DMS 273 treated with DMSO at 0.1 percent for 48 hours (cell line): ENCODE data around the gene OXLD1.

Experiments used
- DNase-seq: peaks from one replicate; lab custom pipeline; 2025; lab: John Stamatoyannopoulos, UW

Gene OXLD1

DNA sequence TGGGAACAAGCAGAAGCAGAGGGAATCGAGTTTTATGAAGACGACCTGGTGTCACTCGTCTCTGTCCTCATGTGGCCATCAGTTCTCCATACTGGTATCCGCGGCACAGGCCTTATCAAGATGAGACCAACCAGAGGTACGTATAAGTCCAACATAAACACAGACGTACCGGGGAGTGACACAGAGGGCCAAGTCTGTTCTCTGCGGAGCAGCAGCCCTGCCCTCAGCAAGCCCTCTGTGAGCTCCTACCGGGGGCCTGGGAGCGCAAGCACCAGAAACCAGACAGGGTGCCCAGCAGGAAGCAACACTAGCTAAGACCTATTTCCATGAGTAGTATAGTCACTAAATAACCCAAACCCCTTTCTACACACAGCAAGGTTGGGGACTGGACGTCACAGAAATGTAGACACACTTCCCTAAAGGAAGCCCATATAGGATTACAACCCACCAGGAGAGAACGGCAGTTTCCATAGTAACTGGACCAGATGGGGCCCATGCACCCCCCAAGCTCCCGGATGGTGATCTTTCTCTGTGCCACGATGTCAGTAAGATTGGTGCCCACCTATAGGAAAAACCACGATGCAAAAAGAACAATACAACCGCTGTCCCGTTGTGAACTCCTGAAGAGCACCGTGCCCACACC lies 16.3 kb upstream of the OXLD1 start:
- no peak for DNase-seq

DNA sequence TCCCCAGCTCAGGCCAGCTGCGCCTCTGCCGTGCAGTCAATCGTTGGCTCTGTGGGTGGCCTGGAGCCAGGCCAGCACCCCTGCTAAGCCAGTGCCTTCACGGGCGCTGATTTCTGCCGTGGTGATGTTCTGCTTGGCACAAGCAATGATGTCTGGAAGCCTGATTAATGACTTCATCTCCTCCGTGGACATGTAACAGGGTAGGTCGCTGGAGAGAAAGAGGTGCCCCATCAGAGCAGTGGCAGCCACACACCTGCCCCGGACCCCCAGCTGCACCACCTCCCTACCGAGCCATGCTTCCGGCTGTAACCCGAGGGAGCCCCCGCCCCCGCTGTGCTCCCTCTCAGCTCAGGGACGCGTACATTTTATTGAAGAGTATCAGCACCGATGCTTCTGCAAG lies 15.3 kb upstream of the OXLD1 start:
- no peak for DNase-seq

DNA sequence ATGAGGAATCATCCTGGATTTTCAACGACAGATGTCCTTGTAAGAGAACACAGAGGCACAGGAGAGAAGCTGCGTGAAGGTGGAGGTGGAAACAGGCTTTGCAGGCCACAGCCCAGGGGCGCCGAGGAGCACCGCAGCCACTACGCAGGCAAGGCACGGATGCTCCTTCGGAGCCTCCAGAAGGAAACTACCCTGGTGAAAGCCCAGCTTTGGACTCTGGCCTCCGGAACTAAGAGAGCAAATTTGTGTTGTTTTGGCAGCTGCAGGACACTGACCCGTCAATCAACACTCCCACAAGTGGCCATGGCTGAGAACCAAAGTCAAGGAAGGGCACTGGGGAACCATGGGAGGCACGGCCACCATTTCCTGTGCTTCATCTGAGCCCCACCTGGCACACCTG lies 13.7 kb upstream of the OXLD1 start:
- no peak for DNase-seq

DNA sequence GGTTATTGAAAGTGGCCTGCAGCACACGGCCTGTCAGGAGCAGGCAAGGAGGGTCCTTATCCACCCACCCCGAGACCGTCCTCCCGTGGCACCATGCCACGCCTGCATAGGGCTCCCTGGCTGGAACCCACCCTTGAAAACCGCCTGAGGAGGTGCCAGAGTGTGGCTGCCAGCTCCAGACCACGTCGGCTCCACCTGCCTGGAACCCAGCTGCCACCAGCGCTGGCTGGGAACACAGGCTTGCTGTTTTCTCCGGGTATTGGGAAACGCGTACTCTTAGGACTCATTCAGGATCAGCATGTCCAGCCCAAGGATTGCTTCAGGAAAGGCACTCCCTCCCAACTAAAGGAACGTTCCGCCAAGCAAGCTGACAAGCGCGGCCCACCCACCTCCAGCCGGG lies 10.5 kb upstream of the OXLD1 start:
- DNase-seq = no peak

DNA sequence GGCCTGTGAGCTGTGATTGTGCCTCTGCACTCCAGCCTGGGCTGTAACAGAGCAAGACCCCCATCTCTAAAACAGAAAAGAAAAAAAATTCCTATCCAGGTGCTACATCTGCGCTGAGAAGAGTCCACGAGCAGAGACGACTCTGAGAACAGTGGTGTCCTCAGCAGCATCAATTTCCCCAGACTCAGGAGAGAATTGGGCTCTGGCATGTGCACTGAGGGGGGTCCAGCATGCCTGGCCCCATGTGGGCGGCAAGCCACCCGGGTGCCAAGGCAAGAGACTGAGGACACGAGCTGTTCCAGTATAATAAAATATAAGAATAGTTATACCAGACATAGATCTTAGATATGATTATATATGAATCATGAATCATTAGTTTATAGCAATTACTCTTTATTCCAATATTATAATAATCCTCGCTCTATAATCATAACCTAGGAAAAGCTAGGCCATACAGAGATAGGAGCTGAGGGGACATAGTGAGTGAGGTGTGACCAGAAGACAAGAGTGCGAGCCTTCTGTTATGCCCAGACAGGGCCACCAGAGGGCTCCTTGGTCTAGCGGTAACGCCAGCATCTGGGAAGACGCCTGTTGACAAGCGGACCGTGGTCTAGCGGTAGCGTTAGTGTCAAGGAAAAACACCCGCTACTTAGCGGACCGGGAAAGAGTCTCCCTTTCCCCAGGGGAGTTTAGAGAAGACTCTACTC lies 9.3 kb upstream of the OXLD1 start:
- peak; percentile 26 for DNase-seq

DNA sequence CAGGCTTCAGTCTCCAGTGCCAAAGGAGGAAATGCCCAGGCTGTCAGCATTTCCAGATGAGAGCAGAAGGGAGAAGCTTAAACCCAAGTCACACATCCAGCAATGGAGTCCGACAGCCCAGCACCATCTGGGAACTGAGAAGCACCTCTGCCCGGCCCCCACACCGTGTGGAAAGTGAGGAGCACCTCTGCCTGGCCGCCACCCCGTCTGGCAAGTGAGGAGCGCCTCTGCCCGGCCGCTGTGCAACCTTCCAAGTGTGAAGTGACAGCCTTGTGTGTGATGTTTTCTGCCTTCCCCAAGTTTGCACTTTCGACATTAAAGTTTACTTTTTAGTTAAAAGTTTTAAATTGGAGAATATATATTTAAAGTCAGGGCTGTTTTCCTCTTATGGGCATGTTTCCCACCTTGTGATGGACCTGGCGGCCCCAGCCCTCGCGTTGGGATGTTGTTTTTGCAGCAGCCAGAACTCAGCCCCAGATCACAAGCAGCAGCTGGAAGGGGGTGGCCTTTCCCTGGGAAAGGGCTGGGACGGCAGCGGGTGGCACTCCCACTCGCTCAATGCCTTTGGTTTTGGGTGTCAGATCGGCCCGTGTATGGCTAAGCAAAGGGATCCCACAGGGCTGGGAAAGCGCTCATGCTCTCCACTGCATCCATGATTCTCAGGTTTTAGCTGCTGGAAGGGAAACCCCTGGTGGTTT lies 7.3 kb upstream of the OXLD1 start:
- no peak for DNase-seq

DNA sequence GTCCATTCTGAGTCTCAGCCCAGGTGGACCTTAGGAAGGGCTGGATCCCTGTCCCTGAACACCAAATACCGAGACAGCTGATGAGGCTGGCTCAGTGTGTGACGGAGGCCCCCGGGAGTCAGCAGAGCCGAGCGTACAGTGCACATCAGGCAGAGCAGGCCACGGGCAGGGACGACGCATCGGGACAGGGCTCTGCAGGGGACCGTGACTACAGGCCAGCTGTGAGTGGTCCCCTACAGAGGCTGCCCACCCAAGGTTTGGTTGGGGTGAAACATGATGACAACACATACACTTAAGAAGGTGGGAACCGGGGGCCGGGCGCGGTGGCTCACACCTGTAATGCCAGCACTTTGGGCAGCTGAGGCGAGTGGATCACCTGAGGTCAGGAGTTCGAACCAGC lies 6.5 kb upstream of the OXLD1 start:
- no peak for DNase-seq

DNA sequence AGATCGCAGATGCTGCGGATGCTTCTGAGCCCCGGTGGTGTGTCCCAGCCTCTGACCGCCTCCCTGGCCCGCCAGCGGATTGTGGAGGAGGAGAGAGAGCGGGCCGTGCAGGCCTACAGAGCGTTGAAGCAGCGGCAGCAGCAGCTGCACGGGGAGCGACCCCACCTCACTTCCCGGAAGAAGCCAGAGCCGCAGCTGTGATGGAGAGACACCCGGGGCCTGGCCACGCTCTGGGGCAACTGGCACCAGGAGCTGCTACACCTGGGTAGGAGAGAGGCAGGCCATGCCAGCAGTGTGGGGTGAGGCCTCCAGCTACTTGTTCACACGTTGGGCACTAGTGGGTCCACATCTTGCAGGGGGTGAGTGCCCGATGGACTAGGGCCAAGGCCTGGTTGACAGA lies 6.1 kb upstream of the OXLD1 start:
- DNase-seq = no peak

DNA sequence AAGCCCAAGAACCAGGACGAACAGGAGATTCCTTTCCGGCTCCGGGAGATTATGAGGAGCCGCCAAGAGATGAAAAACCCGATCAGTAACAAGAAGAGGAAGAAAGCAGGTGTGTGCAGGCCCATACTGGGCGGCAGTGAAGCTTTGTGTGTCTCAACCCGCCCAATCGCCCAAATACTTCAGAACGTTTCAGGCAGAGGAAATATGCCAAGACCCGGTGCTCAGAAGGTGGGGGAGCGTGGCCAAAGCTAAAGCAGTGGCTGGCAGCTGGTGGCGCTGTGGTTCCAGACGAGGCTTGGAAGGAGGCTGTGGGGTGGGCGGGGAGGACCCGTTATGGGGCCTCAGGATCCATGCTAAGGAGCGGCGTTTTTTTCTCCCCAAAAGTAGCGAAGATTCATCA lies 1.3 kb upstream of the OXLD1 start:
- DNase-seq = no peak

DNA sequence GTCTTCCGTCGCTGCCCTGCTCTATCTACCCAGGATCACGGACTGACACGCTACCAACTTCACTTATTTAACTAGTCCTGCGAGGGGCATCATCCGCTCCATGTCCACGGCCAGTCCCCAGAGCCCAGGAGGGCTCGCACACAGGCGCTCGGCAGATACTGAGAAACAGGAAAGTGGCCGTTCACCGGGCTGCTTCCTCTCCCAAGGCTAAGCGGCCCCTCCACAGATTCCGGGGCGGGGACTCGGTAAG lies 388 bp downstream of the OXLD1 start:
- DNase-seq = no peak

DNA sequence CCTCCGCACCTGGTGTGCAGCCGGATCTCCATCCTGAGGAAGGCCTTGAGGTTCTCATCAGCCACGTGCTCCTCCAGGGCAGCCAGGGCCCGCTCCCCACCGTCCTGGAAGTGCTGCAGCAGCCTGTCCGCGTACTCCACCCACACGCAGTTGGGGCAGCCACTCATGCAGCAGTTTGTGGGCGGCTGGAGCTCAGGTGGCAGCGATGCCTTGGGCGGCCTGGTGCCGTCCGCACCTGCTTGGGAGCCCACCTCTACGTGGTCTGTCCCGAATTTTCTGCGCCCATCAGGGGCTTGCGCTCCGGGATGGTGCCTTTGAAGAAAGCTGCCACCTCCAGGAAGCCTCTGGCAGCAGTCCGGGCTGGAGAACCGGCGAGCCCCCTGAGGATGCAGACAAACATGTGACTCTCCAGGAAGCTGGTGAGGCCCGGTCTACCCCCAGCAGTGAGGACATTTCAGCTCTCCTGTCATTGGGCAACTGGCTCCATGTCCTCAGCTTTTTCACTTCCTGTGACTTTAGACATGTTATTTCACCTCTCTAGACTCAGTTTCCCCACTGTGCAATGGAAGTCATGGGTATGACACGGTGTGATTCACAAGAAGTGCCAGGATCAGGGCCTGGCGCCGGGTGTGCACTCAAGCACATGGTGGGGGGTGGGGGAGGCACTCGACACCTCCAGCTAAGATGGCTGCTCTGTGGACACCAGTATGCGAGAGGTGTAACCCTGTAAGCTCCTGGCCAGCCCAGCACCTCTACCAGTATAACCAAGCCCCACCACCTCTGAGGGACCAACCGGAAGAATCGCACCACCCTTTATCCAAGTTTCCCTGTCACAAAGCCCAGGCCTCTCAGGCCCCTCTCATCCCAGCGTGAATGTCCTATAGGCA lies 957 bp downstream of the OXLD1 start:
- DNase-seq = no peak

DNA sequence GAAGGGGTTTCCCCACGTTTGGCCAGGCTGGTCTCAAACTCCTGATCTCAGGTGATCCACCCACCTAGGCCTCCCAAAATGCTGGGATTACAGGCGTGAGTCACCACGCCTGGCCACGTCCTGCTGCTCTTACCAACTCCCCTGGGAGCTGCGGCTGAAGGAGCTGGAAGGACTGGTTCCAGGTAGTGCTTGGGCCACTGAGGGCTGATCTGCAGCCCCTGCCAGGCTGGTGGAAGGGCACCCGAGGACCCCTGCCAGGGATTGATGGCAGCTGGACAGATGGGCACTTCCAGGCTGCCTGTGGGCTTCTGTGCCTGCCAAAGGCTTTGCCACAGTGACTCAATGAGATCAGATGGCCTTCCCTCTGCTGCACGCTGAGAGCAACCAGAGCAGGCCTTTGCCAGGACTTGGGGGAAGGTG lies 2.3 kb downstream of the OXLD1 start:
- DNase-seq = no peak

DNA sequence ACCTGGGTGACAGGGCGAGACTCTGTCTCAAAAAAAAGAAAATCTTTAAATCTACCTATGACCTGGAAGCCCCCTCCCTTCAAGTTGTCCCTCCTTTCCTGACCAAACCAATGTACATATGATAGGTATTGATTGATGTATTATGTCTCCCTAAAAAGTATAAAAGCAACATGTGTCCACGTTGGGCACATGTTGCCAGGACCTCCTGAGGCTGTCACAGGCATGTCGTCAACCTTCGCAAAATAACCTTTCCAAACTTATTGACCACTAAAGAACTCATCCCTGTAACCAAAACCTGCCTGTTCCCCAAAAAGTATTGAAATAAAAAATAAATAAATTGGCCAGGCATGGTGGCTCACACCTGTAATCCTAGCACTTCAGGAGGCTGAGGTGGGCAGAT lies 4.4 kb downstream of the OXLD1 start:
- no peak for DNase-seq

DNA sequence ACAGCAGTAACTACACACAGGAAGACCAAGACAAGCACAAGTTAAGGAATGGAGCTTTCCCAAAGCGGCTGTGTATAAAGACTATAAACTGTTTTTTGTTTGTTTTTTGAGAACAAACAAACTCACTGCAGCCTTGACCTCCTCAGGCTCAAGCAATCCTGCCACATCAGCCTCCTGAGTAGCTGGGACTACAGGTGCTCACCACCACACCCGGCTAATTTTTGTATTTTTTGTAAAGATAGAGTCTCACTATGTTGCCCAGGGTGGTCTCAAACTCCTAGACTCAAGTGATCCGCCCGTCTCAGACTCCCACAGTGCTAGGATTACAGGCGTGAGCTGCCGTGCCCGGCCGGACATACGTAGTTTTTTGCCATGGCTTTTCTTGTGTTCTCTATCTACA lies 6.0 kb downstream of the OXLD1 start:
- no peak for DNase-seq

DNA sequence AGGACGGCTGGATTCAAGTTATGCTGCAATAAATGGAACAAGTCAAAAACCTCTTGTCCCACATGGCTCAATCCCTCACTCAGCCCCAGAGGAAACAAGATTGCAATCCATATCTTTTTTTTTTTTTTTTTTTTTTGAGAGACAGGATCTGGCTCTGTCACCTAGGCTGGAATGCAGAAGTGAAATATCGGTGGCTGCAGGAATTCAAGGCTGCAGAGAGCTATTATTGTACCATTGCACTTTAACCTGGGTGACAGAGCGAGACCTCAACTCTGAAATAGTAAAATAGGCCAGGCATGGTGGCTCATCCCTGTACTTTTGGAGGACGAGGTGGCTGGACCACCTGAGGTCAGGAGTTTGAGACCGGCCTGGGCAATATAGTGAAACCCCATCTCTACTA lies 7.4 kb downstream of the OXLD1 start:
- DNase-seq = no peak

DNA sequence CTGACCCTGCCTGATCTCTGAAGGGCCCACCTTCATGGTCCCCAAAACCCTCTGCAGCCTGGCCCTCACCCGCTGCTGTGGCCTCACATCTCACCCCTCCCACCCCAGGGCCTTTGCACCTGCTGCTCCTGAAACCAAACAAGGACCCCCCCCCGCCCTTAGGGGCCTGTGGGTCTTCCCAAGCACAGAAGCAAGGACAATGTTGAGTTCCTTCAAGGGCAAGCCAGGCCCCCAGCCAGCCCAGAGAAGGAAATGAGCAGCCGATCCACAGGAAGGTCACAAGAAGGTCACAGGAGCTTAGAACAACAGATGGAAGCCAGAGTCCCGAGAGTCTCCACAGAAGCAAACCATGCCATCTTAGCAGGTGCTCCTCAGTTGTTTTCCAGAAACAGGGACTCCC lies 9.6 kb downstream of the OXLD1 start:
- DNase-seq = no peak

DNA sequence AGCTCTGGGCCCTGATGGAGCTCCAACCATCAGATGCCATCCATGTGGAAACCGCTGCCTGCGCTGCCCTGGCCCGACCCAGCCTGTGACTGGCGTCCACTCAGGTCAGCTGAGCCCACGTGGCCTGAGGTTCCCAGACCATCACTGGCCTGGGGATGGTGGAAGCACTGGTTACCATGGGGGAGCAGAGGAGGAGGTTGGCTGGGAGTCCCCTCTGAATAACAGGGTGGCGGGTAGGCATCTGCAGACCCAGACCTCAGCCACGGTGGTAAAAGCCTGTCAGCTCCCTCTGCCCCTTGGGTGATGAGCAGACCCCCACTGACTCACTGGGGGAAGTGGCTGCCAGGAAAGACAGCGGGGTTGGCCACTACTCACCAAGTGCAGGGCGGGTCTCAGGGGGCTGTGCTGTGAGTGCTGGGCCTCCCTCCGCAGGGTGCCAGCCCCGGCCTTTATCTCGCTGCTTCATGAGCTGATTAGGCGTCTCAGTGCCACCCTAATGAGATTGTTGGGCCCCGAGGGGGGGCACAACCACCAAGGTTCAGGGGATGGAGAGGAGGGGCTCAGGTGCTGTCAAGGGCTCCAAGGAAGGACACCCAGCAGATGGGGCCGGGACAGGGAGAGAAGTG lies 10.2 kb downstream of the OXLD1 start, which contains the start of gene PDE6G:
TSS of gene PDE6G (minus strand) at position 425 of the 626 bp plus-strand sequence. CDS start 3,237 bp downstream, outside the sequence.
- no peak for DNase-seq

DNA sequence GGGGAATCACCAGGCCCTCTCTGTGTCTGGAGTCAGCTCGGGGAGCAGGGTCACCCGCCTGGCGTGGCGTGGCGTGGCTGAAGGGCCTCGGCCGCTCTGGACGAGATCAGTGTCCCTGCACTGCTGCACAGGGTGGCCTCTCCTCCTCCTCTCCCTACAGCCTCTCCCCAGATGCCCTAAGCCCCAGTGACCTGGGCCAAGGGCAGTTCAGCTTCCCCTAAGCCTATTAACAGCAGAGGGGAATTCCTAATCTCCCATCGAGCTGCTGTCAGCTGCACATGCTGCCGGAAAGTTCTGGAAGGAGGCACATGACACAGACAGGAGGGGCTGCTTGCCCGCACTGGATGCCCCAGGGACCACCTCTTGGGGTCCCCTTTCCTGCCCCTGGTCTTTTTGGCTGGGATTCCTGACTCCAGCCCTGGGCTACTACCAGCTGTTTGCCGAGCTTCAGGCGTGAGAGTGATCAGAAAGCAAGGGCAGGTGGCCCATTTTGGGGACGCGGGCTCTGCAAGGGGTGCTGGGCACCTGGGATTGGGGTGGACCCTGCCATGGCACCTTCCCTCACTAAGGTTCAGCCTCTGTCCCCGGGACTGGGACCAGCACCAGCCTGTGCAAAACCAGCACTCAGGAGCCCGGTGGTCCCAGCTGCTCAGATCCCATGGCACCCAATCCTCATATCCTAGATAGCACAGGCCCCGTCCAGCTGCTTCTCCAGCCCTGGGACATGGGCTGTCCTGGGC lies 10.9 kb downstream of the OXLD1 start:
- DNase-seq = no peak

DNA sequence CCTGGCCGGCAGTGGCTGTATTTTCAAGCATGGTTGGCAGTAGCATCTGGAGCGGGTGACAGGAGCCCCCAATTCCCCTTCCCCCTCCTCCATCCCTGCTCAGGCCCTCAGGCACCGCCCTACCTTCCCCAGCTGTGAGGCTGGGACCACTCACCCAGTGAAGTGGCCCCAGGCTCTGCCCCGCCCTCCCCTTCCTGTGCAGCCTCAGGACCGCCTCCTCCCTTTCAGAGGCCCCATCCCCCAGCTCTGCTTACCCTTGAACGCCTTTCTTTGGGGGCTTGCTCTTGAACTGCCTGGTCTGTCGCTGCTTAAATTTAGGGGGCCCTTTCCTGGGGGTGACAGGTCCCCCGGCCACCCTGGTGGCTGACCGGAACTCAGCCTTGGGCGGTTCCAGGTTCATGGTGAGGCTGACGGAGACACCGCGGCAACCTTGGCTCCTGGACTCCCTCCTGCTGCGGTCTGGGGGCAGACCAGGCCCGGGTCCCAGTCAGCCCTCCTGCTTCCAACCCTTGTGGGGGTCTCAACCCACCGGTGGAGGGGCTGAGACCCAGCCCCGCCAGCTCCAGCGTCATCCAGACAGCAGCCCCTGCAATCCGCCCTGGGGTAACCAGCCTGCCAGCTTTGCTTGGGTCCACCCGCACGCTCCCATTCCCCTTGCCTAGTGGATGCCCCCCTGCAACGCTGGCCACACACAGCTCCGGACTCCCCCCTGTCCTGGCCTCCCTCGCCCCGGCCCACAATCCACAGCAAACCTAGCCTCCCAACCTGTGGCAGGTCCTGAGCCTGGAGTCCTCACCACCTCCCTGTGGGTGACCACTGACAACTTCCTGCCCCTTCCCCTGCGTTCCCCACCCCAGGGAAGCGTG lies 13.3 kb downstream of the OXLD1 start:
- no peak for DNase-seq

DNA sequence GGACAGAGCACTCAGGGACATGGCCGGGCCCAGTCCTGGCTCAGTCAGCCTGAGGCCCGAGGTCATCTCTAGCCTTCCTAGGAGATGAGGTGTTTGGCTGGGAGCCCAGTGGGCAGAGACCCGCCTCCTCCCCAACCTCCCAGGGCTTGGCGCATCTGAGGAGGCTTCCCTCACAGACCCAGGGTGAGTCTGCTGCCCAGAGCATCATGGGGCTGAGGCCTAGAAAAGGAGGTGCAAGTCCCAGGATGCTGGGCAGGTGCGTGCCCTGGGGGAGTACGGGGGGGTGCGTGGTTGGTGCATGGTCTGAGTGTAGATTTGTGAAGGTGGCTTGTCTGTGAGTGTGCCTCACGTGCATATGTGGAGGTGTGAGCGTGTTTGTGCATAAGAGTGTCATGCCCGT lies 14.7 kb downstream of the OXLD1 start:
- DNase-seq = no peak
